OCI-LY3 (cell line): Measurements from ENCODE around the gene RDH14.

Experiments
- H2AFZ ChIP-seq: fragments of 200-600, 300-600 bp; shearing (Covaris generic); 2 replicates; pipeline ENCODE4 v1.6.0; 2014; ENCODE audit warnings: antibody characterized with exemption, low read depth, low read length
- H3K27ac ChIP-seq: fragments of 200-600, 300-600 bp; sonication (generic); 2 replicates; pipeline ENCODE4 v1.5.1; 2014; ENCODE audit warnings: mild to moderate bottlenecking, low read length, moderate library complexity, mixed read lengths
- H3K27me3 ChIP-seq: fragments of 200-600, 300-600 bp; sonication (generic); 2 replicates; pipeline ENCODE4 v1.6.1; 2014; ENCODE audit warnings: low read depth, low read length, mixed read lengths
- H3K36me3 ChIP-seq: fragments of 200-600, 300-600 bp; sonication (generic); replicated peaks from 2 replicates; pipeline ENCODE3; 2014; ENCODE audit warnings: low read depth, low read length, mixed read lengths
- H3K4me1 ChIP-seq: fragments of 300-600, 200-600 bp; sonication (generic); 2 replicates; pipeline ENCODE4 v1.6.1; 2014; ENCODE audit warnings: low read length, mixed read lengths
- H3K4me2 ChIP-seq: fragments of 200-600, 300-600 bp; sonication (generic); 2 replicates; pipeline ENCODE4 v1.6.1; 2014; ENCODE audit warnings: low read length, mixed read lengths
- H3K4me3 ChIP-seq: fragments of 300-600, 200-600 bp; sonication (generic); 2 replicates; pipeline ENCODE4 v1.5.1; 2014; ENCODE audit warnings: antibody characterized with exemption, mild to moderate bottlenecking, low read length, moderate library complexity
- H3K79me2 ChIP-seq: fragments of 300-600, 200-600 bp; shearing (Covaris generic); 2 replicates; pipeline ENCODE4 v1.6.1; 2014; ENCODE audit warnings: mild to moderate bottlenecking, low read length, mixed read lengths
- H3K9ac ChIP-seq: fragments of 300-600, 200-600 bp; shearing (Covaris generic); 2 replicates; pipeline ENCODE4 v1.6.0; 2014; ENCODE audit warnings: mild to moderate bottlenecking, low read length, moderate library complexity
- H3K9me3 ChIP-seq: fragments of 200-600, 300-600 bp; shearing (Covaris generic); 2 replicates; pipeline ENCODE4 v1.6.1; 2014; ENCODE audit warnings: low read length, mixed read lengths; ENCODE audit not compliant: insufficient read depth
- H4K20me1 ChIP-seq: fragments of 200-600, 300-600 bp; sonication (generic); 2 replicates; pipeline ENCODE4 v1.6.1; 2016; ENCODE audit warnings: low read length, mixed read lengths; ENCODE audit not compliant: insufficient read depth
- EZH2phosphoT487 ChIP-seq: fragments of 200-600 bp; shearing (Covaris generic); IDR thresholded peaks from 2 replicates; pipeline ENCODE4 v1.6.1; 2018; ENCODE audit warnings: antibody characterized with exemption, mixed run types, low read depth
- TF ChIP-seq, protein P1 (sequence below): fragments of 200-600, 300-600 bp; sonication (generic); IDR thresholded peaks from 2 replicates; pipeline ENCODE4 v1.5.1; 2014; ENCODE audit warnings: antibody characterized with exemption, low read length, low read depth

Gene RDH14

DNA sequence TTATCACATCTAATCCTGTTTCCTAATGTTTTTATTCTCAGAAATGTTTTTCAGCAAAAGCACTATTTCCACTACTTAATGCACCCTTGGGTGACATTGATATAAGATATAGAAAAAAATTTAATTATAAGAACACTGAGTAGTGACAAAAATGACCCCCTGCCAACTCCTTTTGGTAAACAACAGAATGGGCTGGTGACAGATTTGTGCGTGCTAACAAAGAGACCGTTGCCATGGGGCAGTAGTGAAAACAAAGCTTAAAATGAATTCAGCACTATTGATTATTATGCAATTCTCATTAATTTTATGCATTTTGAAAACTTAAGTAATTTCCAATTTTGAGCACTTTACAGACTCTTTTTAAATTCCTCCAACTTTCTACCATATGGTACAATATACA, 33.1 kb downstream of the RDH14 start:
- H3K9me3 ChIP-seq: no peaks in the 10 kb centered on the region
- H3K4me1 ChIP-seq: no peaks in the 10 kb centered on the region
- H3K79me2 ChIP-seq: no peaks in the 10 kb centered on the region
- no peak overlapping the region for H3K4me3 ChIP-seq
- H2AFZ ChIP-seq: no peak overlapping the region
- no peaks in the 10 kb centered on the region for H4K20me1 ChIP-seq
- H3K27me3 ChIP-seq: no peaks in the 10 kb centered on the region
- no peak for TF ChIP-seq EZH2phosphoT487
- TF ChIP-seq, protein P1, sequence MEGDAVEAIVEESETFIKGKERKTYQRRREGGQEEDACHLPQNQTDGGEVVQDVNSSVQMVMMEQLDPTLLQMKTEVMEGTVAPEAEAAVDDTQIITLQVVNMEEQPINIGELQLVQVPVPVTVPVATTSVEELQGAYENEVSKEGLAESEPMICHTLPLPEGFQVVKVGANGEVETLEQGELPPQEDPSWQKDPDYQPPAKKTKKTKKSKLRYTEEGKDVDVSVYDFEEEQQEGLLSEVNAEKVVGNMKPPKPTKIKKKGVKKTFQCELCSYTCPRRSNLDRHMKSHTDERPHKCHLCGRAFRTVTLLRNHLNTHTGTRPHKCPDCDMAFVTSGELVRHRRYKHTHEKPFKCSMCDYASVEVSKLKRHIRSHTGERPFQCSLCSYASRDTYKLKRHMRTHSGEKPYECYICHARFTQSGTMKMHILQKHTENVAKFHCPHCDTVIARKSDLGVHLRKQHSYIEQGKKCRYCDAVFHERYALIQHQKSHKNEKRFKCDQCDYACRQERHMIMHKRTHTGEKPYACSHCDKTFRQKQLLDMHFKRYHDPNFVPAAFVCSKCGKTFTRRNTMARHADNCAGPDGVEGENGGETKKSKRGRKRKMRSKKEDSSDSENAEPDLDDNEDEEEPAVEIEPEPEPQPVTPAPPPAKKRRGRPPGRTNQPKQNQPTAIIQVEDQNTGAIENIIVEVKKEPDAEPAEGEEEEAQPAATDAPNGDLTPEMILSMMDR: no peak
- no peak overlapping the region for H3K9ac ChIP-seq
- H3K36me3 ChIP-seq: no peaks in the 10 kb centered on the region
- H3K4me2 ChIP-seq: no peak overlapping the region
- no peak overlapping the region for H3K27ac ChIP-seq

DNA sequence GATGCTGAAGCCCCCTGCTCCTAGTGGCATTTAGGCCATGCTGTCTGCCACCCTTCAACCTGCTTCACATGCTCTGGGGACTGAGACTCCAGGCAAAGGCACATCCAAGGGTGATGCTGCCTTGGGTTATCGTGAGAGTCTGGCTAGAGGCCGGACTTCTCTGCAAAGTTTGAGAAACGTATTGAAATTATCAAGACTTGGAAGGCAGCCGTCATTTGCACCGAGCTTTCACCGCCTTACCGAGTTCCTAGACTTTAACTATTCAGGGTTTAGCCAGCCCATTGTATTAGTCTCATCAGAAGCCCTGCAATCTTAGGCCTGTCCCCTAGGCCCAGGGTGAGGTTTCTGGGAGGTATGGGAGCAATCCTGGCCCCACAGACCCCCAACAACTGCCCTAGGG, 34.0 kb downstream of the RDH14 start:
- Histone ChIP-seq H3K4me2 (no peak overlapping the region), H3K4me1 (no peaks in the 10 kb centered on the region), H4K20me1 (no peaks in the 10 kb centered on the region), H3K4me3 (no peak overlapping the region), H3K79me2 (no peaks in the 10 kb centered on the region), H3K27ac (no peak overlapping the region), H3K9ac (no peak overlapping the region), H2AFZ (no peak overlapping the region), H3K9me3 (no peaks in the 10 kb centered on the region), H3K36me3 (no peaks in the 10 kb centered on the region), H3K27me3 (no peaks in the 10 kb centered on the region)
- no peak for TF ChIP-seq EZH2phosphoT487
- TF ChIP-seq, protein P1: no peak

DNA sequence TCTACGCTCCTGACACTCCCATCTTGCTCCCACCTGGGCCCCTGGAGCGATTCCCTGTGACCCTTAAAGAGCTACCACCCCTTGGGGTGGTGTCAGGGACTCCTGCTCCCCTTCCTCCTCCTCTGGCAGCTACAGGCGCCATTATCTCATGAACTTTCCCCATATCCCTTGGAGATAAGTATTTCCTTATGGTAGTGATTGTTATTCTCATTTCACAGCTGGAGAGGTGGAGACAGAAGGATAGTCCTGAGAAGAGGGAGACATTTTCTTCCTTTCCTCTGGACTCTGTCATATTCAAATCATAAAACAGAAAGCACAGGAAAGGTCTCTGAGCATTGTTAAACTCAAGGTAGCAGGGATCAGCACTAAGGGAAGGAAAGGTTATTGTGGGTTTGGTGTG, 34.6 kb downstream of the RDH14 start:
- Histone ChIP-seq H2AFZ (no peak overlapping the region), H3K9ac (no peak overlapping the region), H3K27ac (no peak overlapping the region), H3K4me3 (no peak overlapping the region), H4K20me1 (no peaks in the 10 kb centered on the region), H3K27me3 (no peaks in the 10 kb centered on the region), H3K4me2 (no peak overlapping the region), H3K9me3 (no peaks in the 10 kb centered on the region), H3K4me1 (no peaks in the 10 kb centered on the region), H3K79me2 (no peaks in the 10 kb centered on the region), H3K36me3 (no peaks in the 10 kb centered on the region)
- TF ChIP-seq, protein P1: no peak

DNA sequence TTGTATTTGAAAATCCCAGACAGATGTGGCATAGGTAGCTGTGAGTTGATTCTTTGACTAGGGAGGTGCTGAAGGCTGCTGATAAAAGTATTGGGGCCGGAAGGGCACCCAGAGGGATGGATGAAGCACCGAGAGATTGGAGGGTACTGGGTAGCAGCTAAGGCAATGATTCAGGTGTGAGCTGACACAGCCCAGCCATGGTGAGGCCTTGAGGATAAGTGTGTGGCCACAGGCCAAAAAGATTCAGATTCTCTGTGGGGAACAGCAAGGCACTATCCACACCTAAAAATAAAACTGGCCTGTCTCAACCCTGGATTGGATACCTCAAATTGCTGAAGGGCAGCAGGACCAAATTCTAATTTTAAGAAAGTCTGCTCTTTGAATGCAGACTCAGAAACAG, 35.2 kb downstream of the RDH14 start:
- H3K27me3 ChIP-seq: no peaks in the 10 kb centered on the region
- no peaks in the 10 kb centered on the region for H3K36me3 ChIP-seq
- no peak overlapping the region for H3K4me2 ChIP-seq
- no peaks in the 10 kb centered on the region for H3K79me2 ChIP-seq
- H4K20me1 ChIP-seq: no peaks in the 10 kb centered on the region
- TF ChIP-seq, protein P1: no peak
- no peak for TF ChIP-seq EZH2phosphoT487
- no peaks in the 10 kb centered on the region for H3K4me1 ChIP-seq
- H3K9me3 ChIP-seq: no peaks in the 10 kb centered on the region
- no peak overlapping the region for H3K9ac ChIP-seq
- H3K4me3 ChIP-seq: no peak overlapping the region
- H2AFZ ChIP-seq: no peak overlapping the region
- H3K27ac ChIP-seq: no peak overlapping the region
